Measurements from ENCODE around the gene CPPED1.

Gene CPPED1

GRCh38 chr16:12612598-12613101, 191.0 kb downstream of the CPPED1 start:
- Mint-ChIP-seq H3K27me3 (peaks cover 24% of the 10 kb centered on the region), H3K4me3 (no peak overlapping the region), H3K9me3 (no peaks in the 10 kb centered on the region), H3K4me1 (ENCODE audit: low read depth) (peaks cover 5% of the 10 kb centered on the region), H3K27ac (no peak overlapping the region), H3K36me3 (ENCODE audit: low read depth) (no peaks in the 10 kb centered on the region)
- intact Hi-C loops (cut with micrococcal nuclease): no loop called here

GRCh38 chr16:12611916-12612597, 191.6 kb downstream of the CPPED1 start:
- H3K4me3 Mint-ChIP-seq: no peak overlapping the region
- H3K9me3 Mint-ChIP-seq: no peaks in the 10 kb centered on the region
- H3K4me1 Mint-ChIP-seq (ENCODE audit: low read depth): peaks cover 5% of the 10 kb centered on the region
- peaks cover 26% of the 10 kb centered on the region for H3K27me3 Mint-ChIP-seq
- H3K36me3 Mint-ChIP-seq (ENCODE audit: low read depth): no peaks in the 10 kb centered on the region
- no peak overlapping the region for H3K27ac Mint-ChIP-seq
- intact Hi-C loops (cut with micrococcal nuclease): no loop called here

- H3K4me1 Mint-ChIP-seq (ENCODE audit: low read depth): peaks cover 5% of the 10 kb centered on the region
- H3K4me3 Mint-ChIP-seq: no peak overlapping the region
- intact Hi-C loops (cut with micrococcal nuclease): no loop called here
- H3K27me3 Mint-ChIP-seq: peaks cover 26% of the 10 kb centered on the region
- no peaks in the 10 kb centered on the region for H3K36me3 Mint-ChIP-seq (ENCODE audit: low read depth)
- no peak overlapping the region for H3K27ac Mint-ChIP-seq
- peaks cover 9% of the 10 kb centered on the region for H3K9me3 Mint-ChIP-seq
These were observed 192.6 kb downstream of the CPPED1 start for GRCh38 chr16:12611006-12611477.

- Mint-ChIP-seq H3K36me3 (ENCODE audit: low read depth) (no peaks in the 10 kb centered on the region), H3K4me1 (ENCODE audit: low read depth) (peaks cover 5% of the 10 kb centered on the region), H3K27me3 (peaks cover 24% of the 10 kb centered on the region), H3K4me3 (no peak overlapping the region), H3K27ac (no peak overlapping the region), H3K9me3 (peaks cover 9% of the 10 kb centered on the region)
- intact Hi-C loops (cut with micrococcal nuclease): no loop called here
These were observed 193.6 kb downstream of the CPPED1 start for GRCh38 chr16:12609937-12610699.
